Measurements from ENCODE around the gene SFMBT2.

Gene SFMBT2

DNA sequence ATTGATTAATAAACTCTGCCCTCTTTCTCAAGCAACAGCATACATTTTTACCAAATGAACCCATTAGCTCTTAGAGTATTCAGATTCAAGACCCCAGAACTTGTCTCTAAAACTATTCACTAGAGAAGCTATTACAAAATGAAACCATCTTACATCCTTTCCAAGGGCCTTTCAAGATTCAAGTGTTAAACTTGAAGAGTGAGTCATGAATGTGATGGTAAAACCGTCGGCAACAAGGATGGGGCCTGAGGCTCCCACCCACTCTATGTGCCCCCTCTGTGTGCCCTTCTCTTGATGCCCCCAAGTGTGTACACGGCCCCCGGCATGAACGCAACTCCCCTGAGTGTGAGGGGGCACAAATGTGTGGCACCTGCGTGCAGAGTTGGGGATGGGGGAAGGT is 46.4 kb downstream of the SFMBT2 start:
- DNase-seq (ENCODE audit: low read depth) = no peak

DNA sequence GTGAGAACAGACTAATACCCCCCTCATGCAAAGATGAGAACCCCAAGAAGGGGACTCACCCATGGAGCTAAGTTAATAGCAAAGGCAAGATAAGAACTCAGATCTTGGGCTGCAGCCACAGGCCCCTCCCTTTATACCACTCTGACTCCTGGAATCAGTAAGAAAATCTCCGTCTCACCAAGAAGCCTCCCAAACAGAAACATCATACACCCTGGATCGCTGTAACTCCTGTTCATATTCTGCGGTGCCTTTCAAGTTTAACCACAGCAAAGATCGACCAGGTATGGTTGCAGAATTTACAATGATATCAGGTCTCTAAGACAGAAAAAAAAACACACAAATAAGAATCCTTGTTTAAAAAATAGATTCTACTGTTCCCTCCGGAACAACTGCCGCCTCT is 47.1 kb downstream of the SFMBT2 start:
- DNase-seq (ENCODE audit: low read depth) = no peak

GRCh38 chr10:7362471-7362870 is 48.4 kb downstream of the SFMBT2 start:
- DNase-seq (ENCODE audit: low read depth) = no peak

- DNase-seq (ENCODE audit: low read depth) = no peak
Observed at GRCh38 chr10:7361316-7361715, 49.5 kb downstream of the SFMBT2 start.

DNA sequence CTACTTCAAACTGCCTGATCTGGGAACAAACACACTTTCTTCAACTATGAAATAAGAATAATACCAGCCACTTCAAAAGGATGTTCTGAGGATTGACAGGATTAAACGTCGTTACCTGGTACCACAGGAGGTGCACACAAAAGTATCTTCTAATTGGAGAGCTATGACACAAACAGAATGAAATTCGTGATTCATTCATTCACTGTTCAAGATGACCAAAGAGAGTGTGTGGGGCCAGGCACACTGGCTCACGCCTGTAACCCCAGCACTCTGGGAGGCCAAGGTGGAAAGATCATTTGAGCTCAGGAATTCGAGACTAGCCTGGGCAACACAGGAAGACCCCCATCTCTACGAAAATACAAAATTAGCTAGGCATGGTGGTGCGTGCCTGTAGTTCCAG is 50.9 kb downstream of the SFMBT2 start:
- no peak for DNase-seq (ENCODE audit: low read depth)

GRCh38 chr10:7359356-7359755 is 51.5 kb downstream of the SFMBT2 start:
- DNase-seq (ENCODE audit: low read depth) = no peak

DNA sequence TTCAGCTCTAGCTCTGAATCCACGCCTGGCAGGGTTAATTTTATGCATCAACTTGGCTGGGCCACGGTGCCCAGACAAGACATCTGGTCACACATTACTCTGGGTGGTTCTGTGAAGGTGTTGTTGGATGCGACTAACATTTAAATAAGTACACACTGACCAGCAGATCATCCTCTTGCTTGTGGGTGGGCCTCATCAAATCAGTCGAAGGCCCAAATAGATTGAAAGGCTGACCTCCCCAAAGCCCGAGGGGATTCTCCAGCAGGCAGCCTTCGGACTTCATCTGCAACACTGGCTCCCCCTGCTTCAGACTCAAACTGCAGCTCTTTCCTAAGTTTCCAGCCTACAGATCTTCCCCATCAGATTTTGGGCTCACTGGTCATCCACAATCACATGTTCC is 53.6 kb downstream of the SFMBT2 start:
- DNase-seq (ENCODE audit: low read depth) = no peak

GRCh38 chr10:7354330-7355047 is 56.3 kb downstream of the SFMBT2 start:
- DNase-seq (ENCODE audit: low read depth) = no peak

DNA sequence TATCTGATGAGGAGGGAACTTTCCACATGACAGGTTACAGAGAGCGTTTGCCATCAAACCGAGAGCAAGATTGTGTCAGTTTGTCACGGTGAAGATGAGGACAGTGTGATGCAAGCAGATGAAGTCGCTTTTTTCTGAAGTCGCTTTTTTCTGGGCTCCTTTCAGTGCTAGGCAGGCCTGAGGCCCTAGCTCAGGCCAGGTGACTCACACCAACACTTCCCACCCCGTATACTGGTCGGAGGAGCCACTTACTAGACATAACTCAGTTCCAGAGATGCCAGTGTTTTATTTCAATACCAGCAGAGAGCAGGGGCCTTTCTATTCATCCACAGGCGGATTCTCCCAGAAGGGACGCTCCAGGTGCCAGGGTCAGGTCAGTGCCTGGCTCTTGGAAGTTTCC is 58.9 kb downstream of the SFMBT2 start:
- no peak for DNase-seq (ENCODE audit: low read depth)

GRCh38 chr10:7350541-7351195 is 60.2 kb downstream of the SFMBT2 start:
- DNase-seq (ENCODE audit: low read depth) = no peak

DNA sequence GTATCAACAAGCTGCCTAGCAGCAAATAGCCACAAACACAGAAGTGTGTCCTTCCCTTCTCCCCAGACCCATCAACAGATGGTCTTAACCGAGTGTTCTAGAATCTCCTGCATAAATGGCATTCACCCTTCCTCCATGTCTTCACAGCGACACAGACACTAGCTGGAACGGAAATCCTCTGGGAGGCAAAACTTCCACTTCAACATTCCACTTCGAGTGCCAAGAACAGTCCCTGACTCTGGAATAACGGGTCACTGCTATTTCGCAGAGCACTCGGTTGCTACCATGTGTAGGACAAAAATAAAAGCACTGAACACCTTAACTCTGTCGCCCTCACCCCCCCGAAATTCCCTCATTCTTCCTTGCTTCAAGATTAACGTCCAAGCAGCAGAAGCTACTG is 65.1 kb downstream of the SFMBT2 start:
- DNase-seq (ENCODE audit: low read depth) = no peak

- DNase-seq (ENCODE audit: low read depth) = no peak
Observed at GRCh38 chr10:7343040-7343439, 67.8 kb downstream of the SFMBT2 start.

GRCh38 chr10:7340179-7340874 is 70.5 kb downstream of the SFMBT2 start:
- no peak for DNase-seq (ENCODE audit: low read depth)

DNA sequence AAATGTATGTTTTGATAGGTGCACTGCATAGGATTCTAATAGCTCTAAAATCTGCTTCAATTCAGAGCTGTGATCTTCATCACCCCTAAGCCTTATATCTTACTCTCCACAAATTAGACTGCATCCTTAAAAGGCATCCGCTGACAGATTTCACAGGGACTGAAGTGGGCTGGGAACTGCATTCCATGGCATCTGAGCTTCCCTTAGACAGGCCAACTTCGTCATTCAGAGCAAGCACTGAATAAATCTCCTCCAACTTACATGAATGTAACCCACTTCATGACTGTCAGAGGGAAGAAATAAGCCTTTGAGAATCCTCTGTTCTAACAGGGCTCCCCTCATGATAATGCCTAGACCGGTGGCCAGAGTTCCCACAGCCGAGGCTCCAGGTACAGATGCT is 71.3 kb downstream of the SFMBT2 start:
- no peak for DNase-seq (ENCODE audit: low read depth)

- no peak for DNase-seq (ENCODE audit: low read depth)
Observed at GRCh38 chr10:7338469-7338868, 72.4 kb downstream of the SFMBT2 start.

GRCh38 chr10:7337431-7338171 is 73.2 kb downstream of the SFMBT2 start:
- DNase-seq (ENCODE audit: low read depth) = no peak

- DNase-seq (ENCODE audit: low read depth) = no peak
Observed at GRCh38 chr10:7335977-7336376, 74.9 kb downstream of the SFMBT2 start.

DNA sequence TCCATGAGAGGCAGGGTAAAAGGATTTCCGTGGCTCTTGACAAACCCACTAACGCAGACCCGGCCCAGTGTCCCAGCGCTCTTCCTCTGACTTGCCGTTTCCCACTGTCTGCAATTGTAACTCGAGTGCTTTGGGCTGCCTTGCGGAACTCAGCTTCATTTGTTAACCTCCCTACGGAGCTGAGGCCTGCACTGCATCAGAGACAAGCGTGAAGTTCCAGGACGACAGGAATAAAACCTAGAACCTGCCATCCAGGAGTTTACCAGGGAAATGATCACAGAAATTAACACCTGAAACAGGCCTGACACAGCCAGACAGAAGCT is 76.2 kb downstream of the SFMBT2 start:
- no peak for DNase-seq (ENCODE audit: low read depth)

GRCh38 chr10:7333961-7334641 is 76.7 kb downstream of the SFMBT2 start:
- no peak for DNase-seq (ENCODE audit: low read depth)

- DNase-seq (ENCODE audit: low read depth) = no peak
Observed at GRCh38 chr10:7329219-7329618, 81.6 kb downstream of the SFMBT2 start.

GRCh38 chr10:7327885-7328284 is 82.9 kb downstream of the SFMBT2 start:
- DNase-seq (ENCODE audit: low read depth) = no peak

- no peak for DNase-seq (ENCODE audit: low read depth)
Observed at GRCh38 chr10:7322623-7323022, 88.2 kb downstream of the SFMBT2 start.

Data from stimulated activated CD8-positive, alpha-beta memory T cell treated with anti-CD3 and anti-CD28 coated beads, Interleukin-7, amount 100 ng/mL, for 24 hours (primary cell).